DND-41 (cell line): ENCODE data around the gene PCIF1.

ENCODE experiments used
- EZH2 ChIP-seq: IDR thresholded peaks from 3 replicates; pipeline ENCODE4 v1.6.1; 2012; ENCODE audit warnings: borderline replicate concordance, low read depth, mild to moderate bottlenecking, moderate library complexity, low read length, inconsistent platforms; ENCODE audit not compliant: severe bottlenecking
- TF ChIP-seq, protein P1 (sequence below): IDR thresholded peaks from 2 replicates; pipeline ENCODE4 v1.5.1; 2012; ENCODE audit warnings: borderline replicate concordance, low read length, moderate library complexity, mild to moderate bottlenecking; ENCODE audit not compliant: poor library complexity, severe bottlenecking; ENCODE audit errors: extremely low read depth

DNA sequence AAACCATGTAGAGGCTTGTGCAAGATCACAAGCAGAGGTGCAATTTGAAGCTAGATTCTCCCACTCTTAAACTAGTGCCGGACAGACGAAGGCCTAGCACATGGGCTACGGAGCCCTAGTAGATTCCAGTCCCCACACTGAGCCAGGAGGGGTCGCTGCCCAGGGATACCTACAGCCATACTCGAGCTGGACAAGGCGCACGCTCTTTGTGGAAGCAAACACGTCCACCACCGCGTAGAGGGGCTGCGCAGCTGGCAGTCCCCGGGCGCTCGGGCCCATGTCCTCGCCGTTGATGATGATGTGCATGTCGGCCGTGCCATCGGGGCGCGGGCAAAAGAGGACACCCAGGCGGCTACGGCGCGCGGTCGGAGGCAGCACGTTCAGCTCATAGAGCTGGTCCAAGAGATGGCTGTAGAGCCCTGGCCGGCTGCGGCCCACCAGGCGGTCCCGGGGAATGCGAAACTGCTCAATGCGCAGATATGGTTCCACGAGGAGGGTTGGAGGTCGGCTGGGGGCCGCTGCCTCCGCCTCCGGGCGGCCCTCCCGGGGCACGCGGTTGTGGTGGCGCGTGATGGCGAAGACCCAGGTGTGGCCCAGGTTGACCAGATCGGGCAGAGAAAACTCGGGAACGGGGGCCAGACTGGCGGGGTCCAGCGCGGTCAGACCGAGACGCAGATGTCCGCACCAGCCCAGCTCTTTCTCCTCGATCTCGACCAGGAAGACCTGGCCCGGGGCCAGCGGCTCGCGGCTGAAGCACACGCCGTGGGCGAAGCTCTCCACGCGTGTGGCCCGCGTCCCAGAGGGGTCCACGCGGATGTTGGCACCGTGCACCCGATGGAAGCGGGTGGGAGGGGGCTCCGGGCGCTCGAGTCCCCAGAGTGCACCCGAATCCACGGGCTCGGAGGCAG, 44.2 kb upstream of the PCIF1 start:
- TF ChIP-seq, protein P1, sequence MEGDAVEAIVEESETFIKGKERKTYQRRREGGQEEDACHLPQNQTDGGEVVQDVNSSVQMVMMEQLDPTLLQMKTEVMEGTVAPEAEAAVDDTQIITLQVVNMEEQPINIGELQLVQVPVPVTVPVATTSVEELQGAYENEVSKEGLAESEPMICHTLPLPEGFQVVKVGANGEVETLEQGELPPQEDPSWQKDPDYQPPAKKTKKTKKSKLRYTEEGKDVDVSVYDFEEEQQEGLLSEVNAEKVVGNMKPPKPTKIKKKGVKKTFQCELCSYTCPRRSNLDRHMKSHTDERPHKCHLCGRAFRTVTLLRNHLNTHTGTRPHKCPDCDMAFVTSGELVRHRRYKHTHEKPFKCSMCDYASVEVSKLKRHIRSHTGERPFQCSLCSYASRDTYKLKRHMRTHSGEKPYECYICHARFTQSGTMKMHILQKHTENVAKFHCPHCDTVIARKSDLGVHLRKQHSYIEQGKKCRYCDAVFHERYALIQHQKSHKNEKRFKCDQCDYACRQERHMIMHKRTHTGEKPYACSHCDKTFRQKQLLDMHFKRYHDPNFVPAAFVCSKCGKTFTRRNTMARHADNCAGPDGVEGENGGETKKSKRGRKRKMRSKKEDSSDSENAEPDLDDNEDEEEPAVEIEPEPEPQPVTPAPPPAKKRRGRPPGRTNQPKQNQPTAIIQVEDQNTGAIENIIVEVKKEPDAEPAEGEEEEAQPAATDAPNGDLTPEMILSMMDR = no peak
- TF ChIP-seq EZH2 = no peak
